Retinal pigment epithelial cell (primary cell): Measurements from ENCODE around the gene R3HDM2.
A peak's percentile ranks its signal among the peaks of the same experiment; 100 is the strongest.

Experiments
- DNase-seq: peaks from one replicate; pipeline ENCODE4 v3.0.0-alpha.2; 2010; ENCODE audit warnings: low read depth
- H3K4me3 ChIP-seq: 2 replicates; pipeline ENCODE4 v1.5.1; 2011; ENCODE audit warnings: mild to moderate bottlenecking, low read length, control low read depth, moderate library complexity
- CTCF ChIP-seq: conservative IDR thresholded peaks from 2 replicates; pipeline ENCODE4 v1.5.1; 2011; ENCODE audit warnings: low read depth, low read length, control low read depth, inconsistent platforms

Gene R3HDM2

GRCh38 chr12:57215668-57216013 is 215.2 kb downstream of the R3HDM2 start:
- no peak overlapping the region for H3K4me3 ChIP-seq
- no peak for TF ChIP-seq CTCF
- DNase-seq, result no peak

- no peak overlapping the region for H3K4me3 ChIP-seq
- no peak for DNase-seq
Observed at GRCh38 chr12:57215065-57215464, 215.8 kb downstream of the R3HDM2 start.

DNA sequence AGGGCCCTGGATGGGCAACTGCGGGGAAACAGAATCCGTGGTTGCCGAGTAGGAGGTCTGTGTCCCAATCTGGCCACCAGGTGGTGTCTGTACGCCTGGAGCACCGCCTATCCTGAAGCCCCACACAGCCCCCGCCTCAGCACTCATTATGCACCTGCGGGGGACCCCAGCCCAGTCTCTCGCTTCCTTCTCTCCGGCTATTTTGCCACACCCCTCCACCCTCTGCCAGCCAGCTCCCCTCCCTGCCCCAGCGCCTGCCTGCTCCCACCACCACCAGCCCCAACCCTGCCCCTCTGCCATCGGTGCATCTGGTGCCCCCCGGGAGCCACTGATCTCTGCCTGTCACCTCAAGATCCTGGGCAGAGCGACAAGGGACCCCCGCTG is 216.5 kb downstream of the R3HDM2 start:
- peak; percentile 85 for TF ChIP-seq CTCF
- DNase-seq, result no peak
- no peak overlapping the region for H3K4me3 ChIP-seq

More at GRCh38 chr12:57215065-57215464, 215.8 kb downstream of the R3HDM2 start:
- no peak for TF ChIP-seq CTCF

DNA sequence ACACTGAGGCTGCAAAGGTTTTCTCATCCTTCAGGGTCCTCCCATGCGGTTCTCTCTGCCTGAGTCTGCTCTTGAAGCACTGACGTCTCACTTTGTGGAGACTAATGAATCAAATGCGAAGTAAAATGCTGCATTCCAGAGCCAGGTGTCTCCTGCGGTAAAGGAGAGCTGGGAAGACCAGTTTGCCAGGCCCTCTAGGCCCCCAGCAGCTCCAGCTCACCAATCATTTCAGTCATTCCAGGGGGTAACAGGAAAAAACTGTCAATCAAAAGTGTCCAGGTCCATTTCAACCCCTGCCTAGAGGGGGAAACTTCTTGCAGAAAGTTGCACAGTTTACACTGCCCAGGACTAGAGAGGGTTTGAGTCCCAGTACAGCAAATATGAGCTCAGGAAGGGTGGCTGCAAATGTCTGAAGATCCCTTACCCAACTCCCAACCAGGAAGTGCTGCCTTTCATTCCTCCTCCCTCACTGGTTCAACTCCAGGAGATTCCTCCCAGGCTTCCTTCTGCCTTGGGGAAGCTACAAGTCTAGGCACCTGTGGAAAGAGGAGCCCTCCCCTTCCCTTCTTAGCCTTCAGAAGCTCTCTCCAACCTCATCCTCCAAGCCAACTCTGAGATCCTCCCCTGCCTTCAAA is 217.0 kb downstream of the R3HDM2 start:
- TF ChIP-seq CTCF, result no peak
- no peak for DNase-seq

GRCh38 chr12:57213058-57213715 is 217.7 kb downstream of the R3HDM2 start:
- peak; percentile 96 for TF ChIP-seq CTCF
- DNase-seq, result peak; percentile 43
- no peak overlapping the region for H3K4me3 ChIP-seq

More for the DNA sequence above, 217.0 kb downstream of the R3HDM2 start:
- no peak overlapping the region for H3K4me3 ChIP-seq

- DNase-seq, result no peak
- TF ChIP-seq CTCF, result no peak
- no peak overlapping the region for H3K4me3 ChIP-seq
Observed at GRCh38 chr12:57212701-57213057, 218.2 kb downstream of the R3HDM2 start.
